CD4-positive, alpha-beta T cell (primary cell): ENCODE measurements around the gene MTFMT. TPM values are rescaled to one million over a fixed set of nuclear protein-coding genes. Genes with fewer than 3 reads are reported as not detected.

Source experiments
- ATAC-seq: fragments of 200-7000 bp; cut with Tn5 transposase; one replicate; pipeline ENCODE4 v1.10.0; 2022; ENCODE audit warnings: mild to moderate bottlenecking; ENCODE audit not compliant: poor library complexity
- CTCF ChIA-PET: fragments of 350-600 bp; sonication (Branson Sonifier 250); formaldehyde crosslinking; loops from one replicate; lab custom pipeline; 2021; ENCODE audit warnings: antibody characterized with exemption, inconsistent platforms; lab: Charles Lee
- POLR2A ChIA-PET: fragments of 350-600 bp; sonication (Branson Sonifier 250); formaldehyde crosslinking; loops from one replicate; lab custom pipeline; 2021; ENCODE audit warnings: antibody characterized with exemption, inconsistent platforms; lab: Charles Lee
- DNase-seq, 14 experiments: peaks; one replicate each; pipeline ENCODE4 v3.0.0-alpha.2; 2013 to 2020; ENCODE audit warnings: mixed read lengths in 2 of 14
- H3K27ac ChIP-seq, 2 donors: one replicate each; pipeline versions ENCODE4 v1.5.1 to v1.7.0; 2013; ENCODE audit warnings: low read length in 2 of 2, low read depth in 1 of 2, mild to moderate bottlenecking in 1 of 2
- H3K27me3 ChIP-seq, 2 experiments: 1 replicate in 1 of 2; 2 replicates in 1 of 2; pipeline versions ENCODE4 v1.6.1 to v1.7.0; 2013; ENCODE audit warnings: low read length in 2 of 2, control low read depth in 1 of 2, mild to moderate bottlenecking in 1 of 2, moderate library complexity in 1 of 2; ENCODE audit not compliant: insufficient read depth in 2 of 2, control insufficient read depth in 1 of 2
- H3K36me3 ChIP-seq: one replicate; pipeline ENCODE4 v1.6.1; 2013; ENCODE audit warnings: low read length, control low read depth; ENCODE audit not compliant: insufficient read depth
- H3K4me1 ChIP-seq: one replicate; pipeline ENCODE4 v1.6.1; 2013; ENCODE audit warnings: low read length, control low read depth; ENCODE audit not compliant: insufficient read depth
- H3K4me3 ChIP-seq: one replicate; pipeline ENCODE4 v1.5.1; 2013; ENCODE audit warnings: mild to moderate bottlenecking, low read length, moderate library complexity
- H3K9me3 ChIP-seq, 2 experiments: 1 replicate in 1 of 2; 2 replicates in 1 of 2; pipeline versions ENCODE4 v1.6.1 to v1.7.0; 2013; ENCODE audit warnings: low read length in 2 of 2, mild to moderate bottlenecking in 2 of 2, control low read depth in 1 of 2, moderate library complexity in 1 of 2; ENCODE audit not compliant: control insufficient read depth in 1 of 2, insufficient read depth in 1 of 2
- H3K27ac Mint-ChIP-seq: one replicate; pipeline ENCODE4 v1.8.0; 2020; ENCODE audit warnings: mixed read lengths
- H3K27me3 Mint-ChIP-seq: one replicate; pipeline ENCODE4 v1.8.0; 2021; ENCODE audit warnings: mixed read lengths
- H3K36me3 Mint-ChIP-seq: one replicate; pipeline ENCODE4 v1.8.0; 2021; ENCODE audit warnings: low read depth, mixed read lengths
- H3K4me1 Mint-ChIP-seq: one replicate; pipeline ENCODE4 v1.8.0; 2021; ENCODE audit warnings: low read depth, mixed read lengths
- H3K4me3 Mint-ChIP-seq: one replicate; pipeline ENCODE4 v1.8.0; 2020; ENCODE audit warnings: mild to moderate bottlenecking, mixed read lengths
- H3K9me3 Mint-ChIP-seq: one replicate; pipeline ENCODE4 v1.8.0; 2020; ENCODE audit warnings: mixed read lengths
- CTCF ChIP-seq: fragments of 200-600 bp; IDR thresholded peaks from one replicate; pipeline ENCODE4 v1.8.0; 2022; ENCODE audit warnings: antibody characterized with exemption, mild to moderate bottlenecking
- intact Hi-C, 2 experiments: fragments of 100-400 bp; cut with DNase I in 1 of 2; cut with micrococcal nuclease in 1 of 2; formaldehyde crosslinking; loops; one replicate each; pipeline versions ENCODE4 v1.15.1 to v1.9.0; 2023 to 2025; cut with DNase I, micrococcal nuclease
- total RNA-seq, 174 experiments: library from RNA in 2 of 174; stranded (reverse) in 2 of 174; gene quantifications; one replicate each; pipeline ENCODE4 v1.2.3 and lab custom pipeline; 2021 to 2026

Gene MTFMT
- total RNA-seq, 2 experiments from 2014 or later: 3.4 to 5.8 TPM

- H3K4me1 ChIP-seq: peaks cover 3% of the 10 kb centered on the region
- peaks cover 27 to 40% of the 10 kb centered on the region in 2 experiments for H3K27me3 ChIP-seq
- POLR2A ChIA-PET: no interaction called here
- H3K9me3 ChIP-seq: no peaks in the 10 kb centered on the region
- H3K9me3 Mint-ChIP-seq: no peaks in the 10 kb centered on the region
- DNase-seq: no peak
- no peak for ATAC-seq
- no peak overlapping the region for H3K4me3 Mint-ChIP-seq
- H3K36me3 ChIP-seq: no peaks in the 10 kb centered on the region
- H3K4me3 ChIP-seq: no peak overlapping the region
- peak; percentile 15 for TF ChIP-seq CTCF
- no peak overlapping the region for H3K27ac Mint-ChIP-seq
- H3K27me3 Mint-ChIP-seq: peaks cover 71% of the 10 kb centered on the region
- peaks cover 6% of the 10 kb centered on the region for H3K4me1 Mint-ChIP-seq
- H3K36me3 Mint-ChIP-seq: no peaks in the 10 kb centered on the region
- H3K27ac ChIP-seq: no peak overlapping the region
- CTCF ChIA-PET: no interaction called here
- intact Hi-C loops: no loop called here
These were observed 36.7 kb upstream of the MTFMT start for GRCh38 chr15:65066001-65066634.

DNA sequence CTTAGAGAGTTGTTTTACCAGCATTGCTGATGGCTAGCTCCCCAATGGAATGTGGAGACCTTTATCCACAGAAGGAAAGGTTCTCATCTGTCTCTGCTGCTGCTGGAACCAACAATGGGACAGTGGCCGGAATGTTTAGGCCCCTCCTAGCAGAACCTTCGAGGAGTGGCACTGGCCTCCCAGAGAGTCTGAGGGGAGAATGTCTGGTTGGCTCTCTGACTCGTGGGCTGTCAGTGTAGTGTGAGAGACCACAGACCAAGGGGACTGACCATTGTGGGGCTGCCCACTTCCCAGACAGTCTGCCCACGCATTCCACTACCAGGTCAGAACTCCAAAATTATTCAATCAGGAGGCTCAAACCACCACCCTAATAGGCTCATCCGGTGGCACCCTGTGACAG, 33.3 kb upstream of the MTFMT start:
- ChIA-PET POLR2A (interaction anchor here (0.8 kb wide), 1 partner anchor 18 kb away, joined by 3 read pairs; no protein-coding TSS in a partner anchor), CTCF (no interaction called here)
- H3K4me1 ChIP-seq: peaks cover 3% of the 10 kb centered on the region
- H3K36me3 ChIP-seq: no peaks in the 10 kb centered on the region
- H3K4me3 Mint-ChIP-seq: no peak overlapping the region
- no peaks in the 10 kb centered on the region for H3K36me3 Mint-ChIP-seq
- no peaks in the 10 kb centered on the region for H3K4me1 Mint-ChIP-seq
- no peak for TF ChIP-seq CTCF
- no peak overlapping the region for H3K27ac Mint-ChIP-seq
- H3K27me3 Mint-ChIP-seq: peaks cover 42% of the 10 kb centered on the region
- no peak overlapping the region for H3K4me3 ChIP-seq
- peaks cover 22 to 30% of the 10 kb centered on the region in 2 experiments for H3K27me3 ChIP-seq
- H3K9me3 Mint-ChIP-seq: no peaks in the 10 kb centered on the region
- peaks cover 0 to 9% of the 10 kb centered on the region in 2 experiments for H3K9me3 ChIP-seq
- DNase-seq (no peak), ATAC-seq (no peak)
- intact Hi-C loops: no loop called here
- H3K27ac ChIP-seq: no peak overlapping the region

DNA sequence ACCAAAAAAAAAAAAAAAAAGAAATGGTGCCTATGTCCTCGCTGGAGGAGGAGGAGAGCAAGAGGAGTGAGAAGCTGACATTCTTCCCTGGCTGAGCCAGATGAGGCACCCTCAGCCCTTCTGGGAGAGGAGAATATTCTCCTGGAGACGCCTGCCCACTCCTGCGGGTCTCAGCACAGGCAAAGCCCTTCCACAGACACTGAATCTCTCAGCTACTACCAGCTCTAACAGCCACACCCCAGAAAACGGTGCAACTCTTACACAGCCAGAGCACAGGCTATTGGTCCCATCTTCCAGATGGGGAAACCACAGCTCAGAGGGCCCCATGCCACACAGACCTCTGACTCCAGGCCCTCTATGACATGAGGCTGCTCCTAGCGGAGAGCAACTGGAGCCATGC, 32.6 kb upstream of the MTFMT start:
- no peak overlapping the region for H3K4me3 Mint-ChIP-seq
- Histone ChIP-seq H3K27ac (no peak overlapping the region), H3K36me3 (no peaks in the 10 kb centered on the region), H3K9me3 (peaks cover 0 to 9% of the 10 kb centered on the region in 2 experiments), H3K27me3 (peaks cover 18 to 24% of the 10 kb centered on the region in 2 experiments), H3K4me1 (no peaks in the 10 kb centered on the region), H3K4me3 (no peak overlapping the region)
- no peak overlapping the region for H3K27ac Mint-ChIP-seq
- TF ChIP-seq CTCF: no peak
- no peaks in the 10 kb centered on the region for H3K36me3 Mint-ChIP-seq
- ChIA-PET POLR2A (interaction anchor here (0.8 kb wide), 1 partner anchor 19 kb away, joined by 3 read pairs; no protein-coding TSS in a partner anchor), CTCF (no interaction called here)
- intact Hi-C loops: no loop called here
- ATAC-seq: no peak
- peaks cover 38% of the 10 kb centered on the region for H3K27me3 Mint-ChIP-seq
- no peaks in the 10 kb centered on the region for H3K9me3 Mint-ChIP-seq
- H3K4me1 Mint-ChIP-seq: no peaks in the 10 kb centered on the region
- DNase-seq: no peak
